HTR-8/SVneo (cell line): ENCODE data around the gene PDE4A.
A peak's percentile ranks its signal among the peaks of the same experiment; 100 is the strongest.

Experiments used
- DNase-seq: peaks from one replicate; pipeline ENCODE4 v3.0.0; 2011; ENCODE audit warnings: low spot score, mixed read lengths; ENCODE audit not compliant: insufficient read length
- FAIRE-seq: peaks from 2 replicates; lab custom pipeline; 2011; peaks lifted over from hg19 to GRCh38; lab: Jason Lieb, UNC

The PDE4A gene

GRCh38 chr19:10422046-10422461 is 1.7 kb downstream of the PDE4A start:
- DNase-seq: no peak
- FAIRE-seq: no peak

GRCh38 chr19:10422846-10423245 is 2.5 kb downstream of the PDE4A start:
- DNase-seq (no peak), FAIRE-seq (no peak)

GRCh38 chr19:10424011-10424637 is 3.8 kb downstream of the PDE4A start:
- DNase-seq (peak; percentile 92), FAIRE-seq (peak; percentile 16)

GRCh38 chr19:10427169-10427568 is 6.8 kb downstream of the PDE4A start:
- FAIRE-seq: no peak

GRCh38 chr19:10428996-10429381 is 8.7 kb downstream of the PDE4A start:
- no peak for DNase-seq
- FAIRE-seq: no peak

More at GRCh38 chr19:10427169-10427568, 6.8 kb downstream of the PDE4A start:
- DNase-seq: no peak

GRCh38 chr19:10430505-10431253 is 10.3 kb downstream of the PDE4A start:
- no peak for FAIRE-seq
- no peak for DNase-seq

GRCh38 chr19:10431254-10431942 is 11.1 kb downstream of the PDE4A start:
- DNase-seq: no peak
- no peak for FAIRE-seq

- DNase-seq: no peak
- FAIRE-seq: no peak
Measured at GRCh38 chr19:10431943-10432735, 11.8 kb downstream of the PDE4A start.

GRCh38 chr19:10432736-10433130 is 12.4 kb downstream of the PDE4A start:
- DNase-seq (no peak), FAIRE-seq (no peak)

- DNase-seq: no peak
- no peak for FAIRE-seq
Measured at GRCh38 chr19:10433131-10433536, 12.8 kb downstream of the PDE4A start.

GRCh38 chr19:10439588-10439987 is 19.2 kb downstream of the PDE4A start:
- FAIRE-seq: no peak
- no peak for DNase-seq

GRCh38 chr19:10442698-10443097 is 22.4 kb downstream of the PDE4A start:
- no peak for FAIRE-seq

GRCh38 chr19:10449037-10449436 is 28.7 kb downstream of the PDE4A start:
- no peak for FAIRE-seq
- DNase-seq: no peak

More at GRCh38 chr19:10442698-10443097, 22.4 kb downstream of the PDE4A start:
- no peak for DNase-seq

- FAIRE-seq (no peak), DNase-seq (no peak)
Measured at GRCh38 chr19:10450191-10450852, 30.0 kb downstream of the PDE4A start.

GRCh38 chr19:10450853-10451609 is 30.7 kb downstream of the PDE4A start:
- FAIRE-seq (no peak), DNase-seq (no peak)

- DNase-seq: no peak
- peak; percentile 72 for FAIRE-seq
Measured at GRCh38 chr19:10452726-10453618, 32.6 kb downstream of the PDE4A start.

GRCh38 chr19:10453852-10454251 is 33.5 kb downstream of the PDE4A start:
- FAIRE-seq (no peak), DNase-seq (no peak)

- no peak for DNase-seq
- FAIRE-seq: no peak
Measured at GRCh38 chr19:10454267-10454666, 33.9 kb downstream of the PDE4A start.
